PC-9 (cell line): ENCODE measurements around the gene DNAJC17. TPM values are rescaled to one million over a fixed set of nuclear protein-coding genes. Genes with fewer than 3 reads are reported as not detected.

Source experiments
- BruUV-seq: library from RNA; stranded (reverse); fragments of 400-500 nt; replicated peaks from 2 replicates; lab custom pipeline; 2021; lab: Mats Ljungman, UMichigan
- CTCF ChIA-PET: fragments of 300-600 bp; sonication (Branson Sonifier 250); formaldehyde crosslinking; loops from one replicate; lab custom pipeline; 2022; ENCODE audit warnings: antibody characterized with exemption; lab: Charles Lee
- POLR2A ChIA-PET: fragments of 300-600 bp; sonication (Branson Sonifier 250); formaldehyde crosslinking; loops from one replicate; lab custom pipeline; 2022; ENCODE audit warnings: antibody characterized with exemption; ENCODE audit not compliant: unreplicated experiment; lab: Charles Lee
- DNase-seq, 2 experiments: peaks; one replicate each; pipeline versions ENCODE4 v3.0.0 to v3.0.0-alpha.2; 2015 to 2022; ENCODE audit warnings: mixed read lengths in 1 of 2
- H2AFZ ChIP-seq: fragments of 200-600 bp; sonication (generic); 2 replicates; pipeline ENCODE4 v1.8.1; 2017; ENCODE audit warnings: antibody characterized with exemption
- H3F3A ChIP-seq: fragments of 200-600 bp; sonication (generic); 2 replicates; pipeline ENCODE4 v1.8.1; 2017; ENCODE audit warnings: antibody characterized with exemption, mild to moderate bottlenecking, low read depth; ENCODE audit not compliant: insufficient read depth
- H3K27ac ChIP-seq: fragments of 200-600 bp; sonication (generic); 2 replicates; pipeline ENCODE4 v1.6.1; 2016; ENCODE audit warnings: mixed run types
- H3K27me3 ChIP-seq: fragments of 200-600 bp; sonication (generic); 2 replicates; pipeline ENCODE4 v1.6.1; 2016; ENCODE audit warnings: low read depth, mixed run types; ENCODE audit not compliant: insufficient read depth
- H3K36me3 ChIP-seq: fragments of 200-600 bp; sonication (generic); 2 replicates; pipeline ENCODE4 v1.6.1; 2016; ENCODE audit warnings: low read depth, mixed run types
- H3K4me1 ChIP-seq: fragments of 200-600 bp; sonication (generic); replicated peaks from 2 replicates; pipeline ENCODE4 v1.6.1; 2016; ENCODE audit warnings: mixed run types; ENCODE audit not compliant: insufficient read depth
- H3K4me2 ChIP-seq: fragments of 200-600 bp; sonication (generic); 2 replicates; pipeline ENCODE4 v1.6.1; 2017; ENCODE audit warnings: mixed run types
- H3K4me3 ChIP-seq: fragments of 200-600 bp; sonication (generic); 2 replicates; pipeline ENCODE4 v1.6.1; 2016; ENCODE audit warnings: mixed run types
- H3K79me2 ChIP-seq: fragments of 200-600 bp; sonication (generic); 2 replicates; pipeline ENCODE4 v1.6.1; 2017; ENCODE audit warnings: low read depth, mixed run types
- H3K9me2 ChIP-seq: fragments of 200-600 bp; sonication (generic); 2 replicates; pipeline ENCODE4 v1.8.1; 2017; ENCODE audit warnings: mild to moderate bottlenecking; ENCODE audit not compliant: insufficient read depth
- H3K9me3 ChIP-seq: fragments of 200-600 bp; sonication (generic); 2 replicates; pipeline ENCODE4 v1.8.1; 2016; ENCODE audit warnings: low read depth; ENCODE audit not compliant: insufficient read depth
- H4K20me1 ChIP-seq: fragments of 200-600 bp; sonication (generic); 2 replicates; pipeline ENCODE4 v1.8.1; 2017; ENCODE audit not compliant: insufficient read depth
- EZH2 ChIP-seq: fragments of 200-600 bp; sonication (generic); IDR thresholded peaks from 2 replicates; pipeline ENCODE4 v1.8.0; 2017; ENCODE audit warnings: antibody characterized with exemption, low read depth
- intact Hi-C: fragments of 100-400 bp; cut with micrococcal nuclease; formaldehyde crosslinking; loops from one replicate; pipeline ENCODE4 v1.10.0; 2022; ENCODE audit not compliant: unreplicated experiment
- total RNA-seq: library from RNA; stranded (reverse); gene quantifications from 2 replicates; pipeline ENCODE4 v1.2.3, GENCODE V29; 2021
- TF ChIP-seq, protein P1 (sequence below): fragments of 200-600 bp; sonication (generic); conservative IDR thresholded peaks from 2 replicates; pipeline ENCODE4 v1.6.1; 2017; ENCODE audit warnings: mixed run types, antibody characterized with exemption, mild to moderate bottlenecking, moderate library complexity

The DNAJC17 gene
- total RNA-seq, 1 experiment from 2014 or later: 27.4 TPM

DNA sequence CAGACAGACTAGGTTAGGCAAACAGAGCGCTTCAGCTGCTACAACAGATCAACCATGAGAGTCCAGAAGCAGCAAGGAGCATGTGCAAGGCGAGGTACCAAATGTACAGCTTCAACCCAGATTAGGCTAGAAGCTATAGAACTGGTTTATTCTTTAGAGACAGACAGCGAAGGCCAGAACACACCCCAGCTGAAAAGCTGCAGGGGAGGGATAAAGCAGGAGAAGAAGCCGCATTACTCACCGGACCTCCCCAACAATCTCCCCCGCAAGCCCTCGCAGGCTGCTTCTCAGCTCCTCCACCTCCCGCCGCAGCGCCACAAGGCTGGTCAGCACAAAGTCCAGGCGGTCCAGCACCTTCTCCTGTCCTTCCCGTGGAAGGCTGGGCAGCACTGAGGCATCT lies 55.5 kb downstream of the DNAJC17 start:
- H3K79me2 ChIP-seq: 0 out of 2 replicates have a peak, but pooled peaks cover 17% of the 10 kb centered on the region
- BruUV-seq: no TSS peak
- H3K27me3 ChIP-seq: no peaks in the 10 kb centered on the region
- peaks cover 12% of the 10 kb centered on the region; the same call in 1 of the 2 replicates for H3K4me1 ChIP-seq
- intact Hi-C loops: no loop called here
- no peaks in the 10 kb centered on the region for H3K36me3 ChIP-seq
- H3K9me3 ChIP-seq: no peaks in the 10 kb centered on the region
- H2AFZ ChIP-seq: no peak overlapping the region
- H4K20me1 ChIP-seq: no peaks in the 10 kb centered on the region
- no peak overlapping the region for H3K4me2 ChIP-seq
- H3K9me2 ChIP-seq: no peaks in the 10 kb centered on the region
- no peak for DNase-seq
- ChIA-PET CTCF (no interaction called here), POLR2A (no interaction called here)
- H3F3A ChIP-seq: peaks cover 6% of the 10 kb centered on the region; the same call in 1 of the 2 replicates
- no peak for TF ChIP-seq EZH2
- TF ChIP-seq, protein P1, sequence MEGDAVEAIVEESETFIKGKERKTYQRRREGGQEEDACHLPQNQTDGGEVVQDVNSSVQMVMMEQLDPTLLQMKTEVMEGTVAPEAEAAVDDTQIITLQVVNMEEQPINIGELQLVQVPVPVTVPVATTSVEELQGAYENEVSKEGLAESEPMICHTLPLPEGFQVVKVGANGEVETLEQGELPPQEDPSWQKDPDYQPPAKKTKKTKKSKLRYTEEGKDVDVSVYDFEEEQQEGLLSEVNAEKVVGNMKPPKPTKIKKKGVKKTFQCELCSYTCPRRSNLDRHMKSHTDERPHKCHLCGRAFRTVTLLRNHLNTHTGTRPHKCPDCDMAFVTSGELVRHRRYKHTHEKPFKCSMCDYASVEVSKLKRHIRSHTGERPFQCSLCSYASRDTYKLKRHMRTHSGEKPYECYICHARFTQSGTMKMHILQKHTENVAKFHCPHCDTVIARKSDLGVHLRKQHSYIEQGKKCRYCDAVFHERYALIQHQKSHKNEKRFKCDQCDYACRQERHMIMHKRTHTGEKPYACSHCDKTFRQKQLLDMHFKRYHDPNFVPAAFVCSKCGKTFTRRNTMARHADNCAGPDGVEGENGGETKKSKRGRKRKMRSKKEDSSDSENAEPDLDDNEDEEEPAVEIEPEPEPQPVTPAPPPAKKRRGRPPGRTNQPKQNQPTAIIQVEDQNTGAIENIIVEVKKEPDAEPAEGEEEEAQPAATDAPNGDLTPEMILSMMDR: no peak
- H3K27ac ChIP-seq: no peak overlapping the region
- no peak overlapping the region for H3K4me3 ChIP-seq

DNA sequence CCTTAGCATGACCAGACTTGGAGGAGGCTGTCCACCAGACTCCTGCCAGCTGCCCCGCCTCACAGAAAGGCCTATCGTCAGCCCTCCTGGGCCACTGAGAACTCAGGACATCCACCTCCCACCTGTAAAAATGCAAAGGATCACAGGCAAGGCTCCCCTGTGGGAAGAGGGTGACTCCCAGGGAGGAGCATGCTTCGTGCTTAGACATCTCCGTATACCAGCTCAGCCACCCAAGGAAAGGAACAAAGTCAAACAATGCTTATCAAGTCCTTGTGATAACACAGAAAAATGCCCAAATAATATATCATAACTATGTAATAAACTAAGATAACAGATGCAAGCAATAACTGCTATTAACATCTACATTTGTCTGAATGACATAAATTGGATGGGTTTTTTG lies 56.4 kb downstream of the DNAJC17 start:
- no TSS peak for BruUV-seq
- no peaks in the 10 kb centered on the region for H3K9me2 ChIP-seq
- DNase-seq: no peak
- H3F3A ChIP-seq: peaks cover 9% of the 10 kb centered on the region; the same call in 1 of the 2 replicates
- H3K4me1 ChIP-seq: peaks cover 10% of the 10 kb centered on the region; the same call in 1 of the 2 replicates
- no peak overlapping the region for H2AFZ ChIP-seq
- no peak overlapping the region for H3K4me3 ChIP-seq
- no peaks in the 10 kb centered on the region for H3K9me3 ChIP-seq
- intact Hi-C loops: no loop called here
- H3K27me3 ChIP-seq: no peaks in the 10 kb centered on the region
- H3K36me3 ChIP-seq: no peaks in the 10 kb centered on the region
- no peaks in the 10 kb centered on the region for H4K20me1 ChIP-seq
- POLR2A ChIA-PET: interaction anchor here (0.6 kb wide), 1 partner anchor 56 kb away, joined by 3 read pairs; the partner anchor contains the start of gene RAD51
- H3K4me2 ChIP-seq: no peak overlapping the region
- TF ChIP-seq, protein P1: no peak
- no peak for TF ChIP-seq EZH2
- CTCF ChIA-PET: no interaction called here
- no peak overlapping the region for H3K27ac ChIP-seq
- H3K79me2 ChIP-seq: 0 out of 2 replicates have a peak, but pooled peaks cover 17% of the 10 kb centered on the region

DNA sequence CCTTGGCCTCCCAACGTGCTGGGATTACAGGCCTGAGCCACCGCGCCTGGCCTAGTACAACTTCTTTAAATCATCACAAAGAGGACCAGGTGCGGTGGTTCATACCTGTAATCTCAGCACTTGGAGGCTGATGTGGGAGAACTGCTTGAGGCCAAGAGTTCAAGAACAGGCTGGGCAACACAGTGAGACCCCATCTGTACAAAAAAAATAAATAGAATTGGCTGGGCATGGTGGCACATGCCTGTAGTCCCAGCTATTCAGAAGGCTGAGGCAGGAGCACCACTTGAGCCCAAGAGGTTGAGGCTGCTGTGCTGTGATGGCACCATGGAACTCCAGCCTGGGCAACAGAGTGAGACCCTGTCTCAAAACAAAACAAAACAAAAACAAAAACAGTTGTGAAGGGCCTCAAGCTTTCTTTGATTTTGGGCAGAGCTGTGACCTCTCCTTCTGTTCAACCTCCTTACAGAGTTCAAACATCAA lies 58.1 kb downstream of the DNAJC17 start:
- no peaks in the 10 kb centered on the region for H3K36me3 ChIP-seq
- TF ChIP-seq EZH2: no peak
- TF ChIP-seq, protein P1: no peak
- intact Hi-C loops: no loop called here

More for the DNA sequence above, 58.1 kb downstream of the DNAJC17 start:
- H3K9me3 ChIP-seq: no peaks in the 10 kb centered on the region
- no peak overlapping the region for H2AFZ ChIP-seq
- CTCF ChIA-PET: no interaction called here
- no peaks in the 10 kb centered on the region for H3K27me3 ChIP-seq
- BruUV-seq: no TSS peak
- no peak overlapping the region for H3K4me3 ChIP-seq
- peaks cover 7% of the 10 kb centered on the region; the same call in 1 of the 2 replicates for H3K4me1 ChIP-seq
- H4K20me1 ChIP-seq: no peaks in the 10 kb centered on the region
- H3K4me2 ChIP-seq: no peak overlapping the region
- no peaks in the 10 kb centered on the region for H3K9me2 ChIP-seq
- DNase-seq: no peak
- peaks cover 9% of the 10 kb centered on the region; the same call in 1 of the 2 replicates for H3F3A ChIP-seq
- H3K79me2 ChIP-seq: 0 out of 2 replicates have a peak, but pooled peaks cover 15% of the 10 kb centered on the region
- no peak overlapping the region for H3K27ac ChIP-seq
- POLR2A ChIA-PET: no interaction called here
